GM12878 (cell line): Measurements from ENCODE around the gene TUBB3. TPM values are rescaled to one million over a fixed set of nuclear protein-coding genes. Genes with fewer than 3 reads are reported as not detected.

Experiments used
- ATAC-seq: fragments of 200-7000 bp; cut with Tn5 transposase; 3 replicates; pipeline ENCODE4 v1.9.1; 2020; ENCODE audit warnings: mild to moderate bottlenecking, moderate library complexity
- BruUV-seq: library from RNA; stranded (reverse); fragments of 400-500 nt; replicated peaks from 2 replicates; lab custom pipeline; 2021; lab: Mats Ljungman, UMichigan
- CTCF ChIA-PET: fragments of 300-600 bp; sonication (Branson Sonifier 250); formaldehyde crosslinking; extraction: SDS; loops from one replicate; lab custom pipeline; 2021; ENCODE audit warnings: inconsistent platforms; lab: Yijun Ruan, JAX
- POLR2A ChIA-PET: fragments of 350-600 bp; formaldehyde crosslinking; extraction: SDS; loops from one replicate; lab custom pipeline; 2021; ENCODE audit warnings: inconsistent platforms; lab: Charles Lee
- RAD21 ChIA-PET: fragments of 300-600 bp; sonication (Branson Sonifier 250); formaldehyde crosslinking; loops from one replicate; lab custom pipeline; 2023; ENCODE audit warnings: antibody characterized with exemption; ENCODE audit not compliant: unreplicated experiment; lab: Charles Lee
- SMC1A ChIA-PET: fragments of 300-600 bp; sonication (Branson Sonifier 250); formaldehyde crosslinking; loops from one replicate; lab custom pipeline; 2023; ENCODE audit not compliant: unreplicated experiment, uncharacterized antibody; lab: Charles Lee
- DNase-seq: peaks from one replicate; pipeline ENCODE4 v3.0.0-alpha.2; 2011; ENCODE audit warnings: low read depth, low spot score
- FAIRE-seq: peaks from 3 replicates; lab custom pipeline; 2011; peaks lifted over from hg19 to GRCh38; lab: Jason Lieb, UNC
- H2AFZ ChIP-seq: 2 replicates; pipeline ENCODE4 v1.6.0; 2011; ENCODE audit warnings: low read depth, low read length, control low read depth; ENCODE audit not compliant: control insufficient read depth
- H3K27ac ChIP-seq: 2 replicates; pipeline ENCODE4 v1.5.1; 2011; ENCODE audit warnings: control low read depth; ENCODE audit not compliant: control insufficient read depth, insufficient read depth
- H3K27me3 ChIP-seq, 2 experiments: replicated peaks in 1 of 2; 2 replicates each; pipeline versions ENCODE4 v1.6.0 to v1.6.1; 2011; ENCODE audit warnings: low read length in 1 of 2; ENCODE audit not compliant: control insufficient read depth in 2 of 2, insufficient read depth in 2 of 2
- H3K36me3 ChIP-seq, 2 experiments: 2 replicates each; pipeline ENCODE4 v1.5.1; 2011; ENCODE audit warnings: low read length in 1 of 2; ENCODE audit not compliant: control insufficient read depth in 2 of 2, insufficient read depth in 2 of 2
- H3K4me1 ChIP-seq: 2 replicates; pipeline ENCODE4 v1.6.1; 2011; ENCODE audit warnings: mild to moderate bottlenecking, low read length, moderate library complexity, mixed read lengths; ENCODE audit not compliant: control insufficient read depth, insufficient read depth
- H3K4me2 ChIP-seq: 2 replicates; pipeline ENCODE4 v1.6.0; 2011; ENCODE audit warnings: control low read depth; ENCODE audit not compliant: control insufficient read depth, insufficient read depth
- H3K4me3 ChIP-seq: fragments of 200-600 bp; sonication (generic); 2 replicates; pipeline ENCODE4 v1.5.1; 2016
- H3K79me2 ChIP-seq: 2 replicates; pipeline ENCODE4 v1.6.0; 2011; ENCODE audit warnings: low read length; ENCODE audit not compliant: control insufficient read depth, insufficient read depth
- H3K9ac ChIP-seq: 2 replicates; pipeline ENCODE4 v1.8.0; 2011; ENCODE audit warnings: low read length, control low read depth, mixed read lengths; ENCODE audit not compliant: control insufficient read depth, insufficient read depth
- H3K9me3 ChIP-seq: replicated peaks from 3 replicates; pipeline ENCODE4 v1.5.1; 2011; ENCODE audit warnings: mild to moderate bottlenecking, low read length; ENCODE audit not compliant: control insufficient read depth, insufficient read depth
- H4K20me1 ChIP-seq: 2 replicates; pipeline ENCODE4 v1.6.0; 2011; ENCODE audit not compliant: control insufficient read depth, insufficient read depth
- CBX5 ChIP-seq: sonication (generic); IDR thresholded peaks from 2 replicates; pipeline ENCODE4 v1.6.1; 2016; ENCODE audit warnings: low read depth, moderate library complexity, mild to moderate bottlenecking, inconsistent platforms
- E4F1 ChIP-seq: fragments of 450-650 bp; IDR thresholded peaks from 2 replicates; pipeline ENCODE4 v1.6.1; 2018; ENCODE audit warnings: borderline replicate concordance, mild to moderate bottlenecking; ENCODE audit not compliant: partially characterized antibody
- EGR1 ChIP-seq, 2 experiments: IDR thresholded peaks; 1 replicate in 1 of 2; 2 replicates in 1 of 2; pipeline ENCODE4 v1.6.1; 2011 to 2012; ENCODE audit warnings: low read depth in 2 of 2, low read length in 2 of 2, borderline replicate concordance in 1 of 2, mild to moderate bottlenecking in 1 of 2, moderate library complexity in 1 of 2
- ETV6 ChIP-seq, 2 experiments: fragments of 450-650 bp in 1 of 2; IDR thresholded peaks in 1 of 2; conservative IDR thresholded peaks in 1 of 2; 2 replicates each; pipeline ENCODE4 v1.6.1; 2014; ENCODE audit warnings: antibody characterized with exemption in 1 of 2, borderline replicate concordance in 1 of 2, low read depth in 1 of 2, mild to moderate bottlenecking in 1 of 2, moderate library complexity in 1 of 2
- IRF3 ChIP-seq: fragments of 450-650 bp; IDR thresholded peaks from 2 replicates; pipeline ENCODE4 v1.6.1; 2014; ENCODE audit warnings: mild to moderate bottlenecking
- MLLT1 ChIP-seq: fragments of 450-650 bp; IDR thresholded peaks from 2 replicates; pipeline ENCODE4 v1.6.1; 2016; ENCODE audit warnings: mild to moderate bottlenecking
- MXI1 ChIP-seq: fragments of 150-350 bp; IDR thresholded peaks from 2 replicates; pipeline ENCODE4 v1.6.1; 2011; ENCODE audit warnings: low read depth, mild to moderate bottlenecking, inconsistent platforms, low read length, improper control_type of control experiment
- NBN ChIP-seq: fragments of 450-650 bp; IDR thresholded peaks from 2 replicates; pipeline ENCODE4 v1.6.1; 2016
- NR2F1 ChIP-seq: fragments of 450-650 bp; conservative IDR thresholded peaks from 2 replicates; pipeline ENCODE4 v1.6.1; 2017; ENCODE audit warnings: mild to moderate bottlenecking
- PKNOX1 ChIP-seq: fragments of 450-650 bp; IDR thresholded peaks from 2 replicates; pipeline ENCODE4 v1.6.1; 2016; ENCODE audit warnings: mild to moderate bottlenecking
- RFX5 ChIP-seq: IDR thresholded peaks from 2 replicates; pipeline ENCODE4 v1.6.1; 2011; ENCODE audit warnings: low read depth, low read length, improper control_type of control experiment
- SREBF2 ChIP-seq: IDR thresholded peaks from 2 replicates; pipeline ENCODE4 v1.6.1; 2012; ENCODE audit warnings: mild to moderate bottlenecking, low read length
- SUZ12 ChIP-seq: fragments of 200-600 bp; sonication (generic); IDR thresholded peaks from one replicate; pipeline ENCODE4 v1.6.1; 2018; ENCODE audit warnings: antibody characterized with exemption, mild to moderate bottlenecking; ENCODE audit not compliant: unreplicated experiment
- TCF12 ChIP-seq: IDR thresholded peaks from 2 replicates; pipeline ENCODE4 v1.6.1; 2011; ENCODE audit warnings: low read depth, mild to moderate bottlenecking, low read length
- WRNIP1 ChIP-seq: IDR thresholded peaks from 2 replicates; pipeline ENCODE4 v1.6.1; 2011; ENCODE audit warnings: low read depth, low read length, improper control_type of control experiment, borderline replicate concordance
- WGBS: methylation state at CpG from one replicate; pipeline ENCODE4 v1.1.6; 2016; ENCODE audit warnings: low lambda C conversion rate; ENCODE audit not compliant: insufficient replicate concordance, insufficient coverage; ENCODE audit errors: missing lambda C conversion rate; 5-methylcytosine and 5-hydroxymethylcytosine counted together
- in situ Hi-C: fragments of 300-500 bp; cut with MboI; formaldehyde crosslinking; loops from 9 replicates; pipeline ENCODE4 v1.14.3; 2018; ENCODE audit warnings: mixed read lengths
- intact Hi-C: fragments of 100-400 bp; cut with micrococcal nuclease; formaldehyde crosslinking; loops from one replicate; pipeline ENCODE4 v1.14.2; 2022; ENCODE audit not compliant: unreplicated experiment
- polyA plus RNA-seq, 11 experiments: library from polyadenylated mRNA; depleted of rRNA in 4 of 11; unstranded in 6 of 11; stranded (reverse) in 5 of 11; fragments of >200 nt; fragmentation: Nextera tagmentation in 4 of 11; fragmentation: Illumina TruSeq in 1 of 11; extraction: Ambion mirVana in 4 of 11; extraction: Trizol in 1 of 11; gene quantifications; 1 replicate in 1 of 11; 2 replicates in 10 of 11; pipeline versions ENCODE4 v1.2.1 to v1.2.3, GENCODE V29; 2011 to 2016; ENCODE audit warnings: inconsistent platforms in 2 of 11, missing spikeins in 2 of 11, low read depth in 1 of 11
- total RNA-seq, 4 experiments: library from RNA; depleted of rRNA in 3 of 4; stranded (reverse); fragments of >200 nt in 3 of 4; fragmentation: Illumina TruSeq in 1 of 4; extraction: Trizol in 1 of 4; gene quantifications; 2 replicates each; pipeline versions ENCODE4 v1.2.1 to v1.2.3, GENCODE V29; 2013 to 2021

Gene TUBB3
- total and polyA plus RNA-seq, 10 of the 15 experiments (the other 5 are each of a cell fraction or from before 2014, with no cell fraction given), result 0.09 to 2.5 (median 0.58) TPM; not detected in 1

GRCh38 chr16:89954462-89954861, 31.3 kb downstream of the TUBB3 start (continued):
- TF ChIP-seq WRNIP1 (no peak), SREBF2 (no peak), TCF12 (no peak), NBN (no peak), NR2F1 (no peak), CBX5 (no peak), ETV6 (conservative IDR thresholded peaks at IDR 0.05 in 1 of 2, IDR thresholded peaks at IDR 0.05 in 1 of 2; ENCODE audit: borderline replicate concordance in 1 of 2, low read depth in 1 of 2) (no peak), EGR1 (IDR thresholded peaks at IDR 0.05; ENCODE audit: borderline replicate concordance in 1 of 2, low read depth in 2 of 2, low read length in 2 of 2) (no peak)

- no peaks in the 10 kb centered on the region for H3K79me2 ChIP-seq
- no peak for DNase-seq
- TF ChIP-seq E4F1, result no peak
- TF ChIP-seq MLLT1, result no peak
- TF ChIP-seq SUZ12, result no peak
- no peak for TF ChIP-seq MXI1
- no peak for TF ChIP-seq RFX5
- TF ChIP-seq PKNOX1, result no peak
- TF ChIP-seq IRF3, result no peak
These were observed 32.0 kb downstream of the TUBB3 start for GRCh38 chr16:89955001-89955685.

More at GRCh38 chr16:89955001-89955685, 32.0 kb downstream of the TUBB3 start:
- no peak overlapping the region for H3K4me2 ChIP-seq
- ChIA-PET CTCF (interaction anchor here (1.4 kb wide), 1 partner anchor 27 kb away, joined by 4 read pairs; no protein-coding TSS in a partner anchor), SMC1A (no interaction called here), POLR2A (interaction anchor here (0.5 to 1.6 kb wide), 3 partner anchors 15 to 71 kb away, joined by 3 to 7 read pairs (median 5); no protein-coding TSS in a partner anchor), RAD21 (no interaction called here)
- no TSS peak for BruUV-seq
- ATAC-seq (no peak), FAIRE-seq (no peak)
- in situ Hi-C loops (no loop called here), intact Hi-C loops (no loop called here)
- H3K27me3 ChIP-seq, result no peaks in the 10 kb centered on the region
- no peak overlapping the region for H3K27ac ChIP-seq
- peaks cover 42% of the 10 kb centered on the region for H3K4me1 ChIP-seq
- no peak overlapping the region for H3K9ac ChIP-seq
- WGBS, result 80% methylated on average over 14 of the region's 15 CpGs
- H4K20me1 ChIP-seq, result no peaks in the 10 kb centered on the region
- no peak overlapping the region for H3K4me3 ChIP-seq
- no peak overlapping the region for H2AFZ ChIP-seq
- H3K9me3 ChIP-seq, result no peaks in the 10 kb centered on the region
- H3K36me3 ChIP-seq, result peaks cover 0 to 5% of the 10 kb centered on the region in 2 experiments
